ENCODE results near the gene OR6K3. TPM values are rescaled to one million over a fixed set of nuclear protein-coding genes. Genes with fewer than 3 reads are reported as not detected.

The OR6K3 gene, protein sequence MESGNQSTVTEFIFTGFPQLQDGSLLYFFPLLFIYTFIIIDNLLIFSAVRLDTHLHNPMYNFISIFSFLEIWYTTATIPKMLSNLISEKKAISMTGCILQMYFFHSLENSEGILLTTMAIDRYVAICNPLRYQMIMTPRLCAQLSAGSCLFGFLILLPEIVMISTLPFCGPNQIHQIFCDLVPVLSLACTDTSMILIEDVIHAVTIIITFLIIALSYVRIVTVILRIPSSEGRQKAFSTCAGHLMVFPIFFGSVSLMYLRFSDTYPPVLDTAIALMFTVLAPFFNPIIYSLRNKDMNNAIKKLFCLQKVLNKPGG
- not detected in 2 replicates for total RNA-seq

DNA sequence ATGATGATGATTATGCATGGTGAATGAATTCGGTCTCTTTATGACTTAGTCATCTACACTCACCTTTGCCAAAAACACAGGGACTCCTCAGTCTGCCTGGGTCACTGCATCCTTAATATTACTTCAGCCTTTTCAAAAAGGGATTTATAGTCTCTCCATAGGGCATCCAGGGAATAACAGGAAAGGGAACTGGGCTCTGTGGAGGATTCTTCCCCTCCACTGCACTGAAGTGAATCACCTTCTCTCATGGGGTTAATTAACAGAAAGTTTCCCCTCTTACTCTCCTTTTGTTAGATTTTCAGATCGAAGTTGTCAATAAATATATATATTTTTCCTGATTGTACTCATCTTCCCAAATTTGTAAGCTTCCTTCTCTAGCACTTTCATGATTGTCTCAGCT is at the start of gene OR6K3:
TSS of gene OR6K3 (minus strand) at position 101 of the 400 bp plus-strand sequence. CDS start 2,605 bp downstream, outside the sequence.

DNA sequence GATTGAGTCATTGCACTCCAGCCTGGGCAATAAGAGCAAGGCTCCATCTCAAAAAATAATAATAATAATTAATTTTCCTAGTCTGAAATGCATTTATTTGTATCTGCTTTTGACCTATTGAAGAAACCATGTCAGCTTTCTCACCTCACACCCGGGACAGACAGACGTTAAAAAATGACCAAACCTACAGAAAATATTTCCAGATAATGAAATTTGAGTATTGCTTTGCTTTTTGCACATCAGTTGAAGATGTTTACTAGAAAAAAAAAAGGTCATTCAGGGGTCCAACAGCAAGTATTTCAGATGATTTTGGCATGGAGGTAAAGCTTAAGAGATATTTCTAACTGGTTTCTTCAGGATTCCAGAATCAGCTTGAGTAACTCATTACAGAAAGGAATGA is 33.9 kb upstream of the OR6K3 start, which contains the start of gene OR6K6:
TSS of gene OR6K6 (plus strand) at position 301 of the 400 bp plus-strand sequence. CDS start 168 bp downstream, outside the sequence.

DNA sequence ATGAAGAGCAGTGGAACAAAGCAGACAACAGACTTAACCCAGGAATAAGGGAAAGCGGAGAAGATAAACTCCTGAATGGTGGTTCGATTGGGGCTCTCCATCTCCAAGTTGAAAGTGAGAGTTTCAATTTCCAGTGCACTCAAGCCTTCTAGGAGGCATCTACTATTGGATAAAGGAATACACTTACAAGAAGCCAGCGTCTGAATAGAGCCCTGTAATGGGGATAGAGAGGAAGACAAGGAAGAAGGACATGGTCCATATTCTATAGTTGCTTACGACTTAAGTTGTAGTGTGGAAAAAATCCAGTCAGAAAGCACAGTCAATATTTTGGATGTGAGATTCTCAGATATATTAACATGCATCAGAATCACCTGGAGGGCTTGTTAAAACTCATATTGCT is 20.0 kb downstream of the OR6K3 start, which contains the start of gene OR6K2:
TSS of gene OR6K2 (minus strand) at position 101 of the 400 bp plus-strand sequence. CDS start at position 101, 0 bp downstream.

DNA sequence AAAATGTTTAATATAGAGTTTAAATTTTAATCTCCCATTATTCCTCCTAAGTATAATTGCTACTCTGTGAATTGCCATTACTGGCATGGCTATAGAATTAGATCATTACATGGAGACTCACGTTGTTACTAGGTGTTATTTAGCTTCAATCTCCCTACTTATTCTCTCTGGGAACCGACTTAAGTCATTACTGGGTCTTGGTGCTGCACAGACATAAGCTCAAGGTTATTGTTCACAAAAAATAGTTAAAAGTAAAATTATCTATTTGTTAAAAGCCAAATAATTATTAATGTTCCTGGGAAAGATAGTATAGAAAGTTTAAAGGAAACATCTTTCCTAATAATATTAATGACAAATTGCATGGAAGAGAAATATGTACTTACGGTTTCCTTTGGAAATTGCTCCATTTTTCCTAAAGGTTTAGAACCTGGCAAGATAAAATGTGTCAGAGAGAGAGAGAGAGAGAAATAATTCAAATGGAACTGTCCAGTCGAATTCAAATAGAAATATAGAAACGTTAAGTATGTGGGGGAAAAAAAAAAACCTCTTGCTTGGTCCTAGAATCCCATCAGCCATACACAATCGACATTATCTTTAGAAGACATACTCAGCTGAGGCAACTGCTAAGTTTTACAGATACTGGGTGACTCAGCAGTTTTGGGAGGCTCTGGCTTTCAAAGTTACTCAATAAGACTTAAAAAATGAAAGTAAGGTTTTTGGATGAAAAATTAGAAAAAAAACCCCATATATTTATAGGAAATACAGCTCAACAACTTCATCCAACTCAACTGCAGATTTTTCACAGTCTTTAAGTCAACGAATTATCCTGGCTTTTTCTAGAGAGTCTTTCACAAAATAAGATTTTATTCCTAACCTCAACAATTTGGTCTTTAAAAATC is 34.2 kb downstream of the OR6K3 start, which contains the start of gene SPTA1:
TSS of gene SPTA1 (minus strand) at position 605 of the 899 bp plus-strand sequence. CDS start at position 407, 198 bp downstream.

Other genes starting within 250 kb of the OR6K3 start
- not detected in 2 replicates for gene OR10R2, start 248.5 kb downstream of the OR6K3 start, total RNA-seq
- gene OR6Y1, start 166.3 kb downstream of the OR6K3 start, total RNA-seq, result not detected in 2 replicates
- not detected in 2 replicates for gene OR6P1, start 150.1 kb downstream of the OR6K3 start, total RNA-seq
- gene OR10X1, start 140.8 kb downstream of the OR6K3 start, total RNA-seq, result not detected in 2 replicates
- not detected in 2 replicates for gene OR10Z1, start 115.5 kb downstream of the OR6K3 start, total RNA-seq
- gene SPTA1, start 34.0 kb downstream of the OR6K3 start, total RNA-seq, result under 0.01 and 0.09 TPM in 2 replicates
- gene OR6K2, start 20.1 kb downstream of the OR6K3 start, total RNA-seq, result not detected in 2 replicates
- not detected in 2 replicates for gene OR6K6, start 34.0 kb upstream of the OR6K3 start, total RNA-seq
- gene OR6N1, start 51.5 kb upstream of the OR6K3 start, total RNA-seq, result not detected in 2 replicates
- not detected in 2 replicates for gene OR6N2, start 60.5 kb upstream of the OR6K3 start, total RNA-seq
- not detected in 2 replicates for gene MNDA, start 110.6 kb upstream of the OR6K3 start, total RNA-seq
- not detected in 2 replicates for gene PYHIN1, start 210.8 kb upstream of the OR6K3 start, total RNA-seq